Mucosa of descending colon (tissue), 3 donors: ENCODE measurements around the gene NFASC. TPM values are rescaled to one million over a fixed set of nuclear protein-coding genes. Genes with fewer than 3 reads are reported as not detected.

Experiments
- ATAC-seq: fragments of 200-7000 bp; cut with Tn5 transposase; one replicate; pipeline ENCODE4 v1.9.1; 2020; ENCODE audit warnings: mild to moderate bottlenecking, moderate library complexity
- DNase-seq, 3 donors: peaks; one replicate each; pipeline ENCODE4 v3.0.0-alpha.2; 2020
- H3K36me3 ChIP-seq: fragments of 200-600 bp; one replicate; pipeline ENCODE4 v1.8.0; 2021; ENCODE audit warnings: low read depth, mild to moderate bottlenecking
- H3K4me1 ChIP-seq: fragments of 200-600 bp; one replicate; pipeline ENCODE4 v1.8.0; 2021; ENCODE audit warnings: low read depth, mild to moderate bottlenecking
- H3K4me3 ChIP-seq: fragments of 200-600 bp; one replicate; pipeline ENCODE4 v1.8.0; 2021; ENCODE audit warnings: mild to moderate bottlenecking
- H3K9me3 ChIP-seq: fragments of 200-600 bp; one replicate; pipeline ENCODE4 v1.8.0; 2021; ENCODE audit warnings: mild to moderate bottlenecking
- CTCF ChIP-seq: fragments of 200-600 bp; IDR thresholded peaks from one replicate; pipeline ENCODE4 v1.8.0; 2022; ENCODE audit warnings: antibody characterized with exemption, mild to moderate bottlenecking
- intact Hi-C, 2 donors: fragments of 100-400 bp; cut with DNase I in 1 of 2; cut with micrococcal nuclease in 1 of 2; formaldehyde crosslinking; loops; one replicate each; pipeline versions ENCODE4 v1.11.0 to v1.11.1; 2022; cut with DNase I, micrococcal nuclease
- long read RNA-seq, 2 donors: library from polyadenylated mRNA; unstranded; transcript quantifications; one replicate each; pipeline ENCODE4 v2.0.0, GENCODE V29; 2019 to 2021
- total RNA-seq, 3 donors: library from RNA; stranded (reverse); fragmentation: NEBNext Ultra II Directional in 2 of 3; extraction: Animal tissue kit (Norgen Biotek cat#: 25700) in 2 of 3; gene quantifications; one replicate each; pipeline versions ENCODE4 v1.2.1 to v1.2.4, GENCODE V29; 2021 to 2023
- donor health status: DM: no; HTN: no; CAD: no; lungs with moderate emphysema.
- donor health status: DM: no; HTN: no; CAD: no.
- donor health status: DM: no; HTN: yes; CAD: no.

NFASC gene
- total RNA-seq, result 10 to 100 TPM; 12.3 to 27.6 (median 22.7) TPM
- long read RNA-seq, donor 1, partial matches to known transcripts, result 3 of 9 reads
- long read RNA-seq, donor 1, other reads (novel, unspliced or antisense), result 6 of 9 reads
- long read RNA-seq, donor 2, result 0 reads

GRCh38 chr1:204870160-204870912 is at the start of gene NFASC:
NFASC (plus strand) TSS chr1:204870862; CDS start chr1:204944316, 73,454 bp downstream.
- intact Hi-C loops, result no loop called here
- DNase-seq (no peak), ATAC-seq (no peak)
- no peak within 1 kb of the TSS for H3K4me3 ChIP-seq
- no peaks in the 10 kb centered on the region for H3K36me3 ChIP-seq
- H3K9me3 ChIP-seq, result no peaks in the 10 kb centered on the region
- no peaks in the 10 kb centered on the region for H3K4me1 ChIP-seq
- no peak for TF ChIP-seq CTCF

GRCh38 chr1:204821476-204821875 is 49.2 kb upstream of the NFASC start:
- no peak overlapping the region for H3K4me3 ChIP-seq
- ATAC-seq (no peak), DNase-seq (no peak)
- no peak for TF ChIP-seq CTCF
- H3K9me3 ChIP-seq, result no peaks in the 10 kb centered on the region
- no peaks in the 10 kb centered on the region for H3K4me1 ChIP-seq
- intact Hi-C loops, result no loop called here
- H3K36me3 ChIP-seq, result no peaks in the 10 kb centered on the region

GRCh38 chr1:204821924-204822323 is 48.7 kb upstream of the NFASC start:
- no peak for TF ChIP-seq CTCF
- ATAC-seq, result no peak
- intact Hi-C loops, result no loop called here
- Histone ChIP-seq H3K9me3 (no peaks in the 10 kb centered on the region), H3K4me3 (no peak overlapping the region), H3K36me3 (no peaks in the 10 kb centered on the region), H3K4me1 (no peaks in the 10 kb centered on the region)
- no peak for DNase-seq

GRCh38 chr1:204826970-204827369 is 43.7 kb upstream of the NFASC start:
- ATAC-seq, result peak; percentile 36

GRCh38 chr1:204828352-204828850 is 42.3 kb upstream of the NFASC start:
- Histone ChIP-seq H3K9me3 (no peaks in the 10 kb centered on the region), H3K4me3 (no peak overlapping the region), H3K36me3 (no peaks in the 10 kb centered on the region), H3K4me1 (no peaks in the 10 kb centered on the region)
- intact Hi-C loops, result no loop called here
- TF ChIP-seq CTCF, result no peak
- DNase-seq, result peak; percentile 67 to 82 (median 75)
- ATAC-seq, result peak; percentile 97

More at GRCh38 chr1:204826970-204827369, 43.7 kb upstream of the NFASC start:
- Histone ChIP-seq H3K4me1 (no peaks in the 10 kb centered on the region), H3K36me3 (no peaks in the 10 kb centered on the region), H3K4me3 (no peak overlapping the region), H3K9me3 (no peaks in the 10 kb centered on the region)
- intact Hi-C loops, result no loop called here
- TF ChIP-seq CTCF, result no peak
- DNase-seq, result peak in 2 of 3 donors; percentile 47 to 49
